HTR-8/SVneo (cell line): ENCODE results near the gene TSEN34.
"Not testable (repeated sequence)": the region's sequence is repeated elsewhere in the genome, so short reads cannot be mapped to it uniquely, and the experiment has no call there.

Experiments used
- DNase-seq: peaks from one replicate; pipeline ENCODE4 v3.0.0; 2011; ENCODE audit warnings: low spot score, mixed read lengths; ENCODE audit not compliant: insufficient read length
- FAIRE-seq: peaks from 2 replicates; lab custom pipeline; 2011; peaks lifted over from hg19 to GRCh38; lab: Jason Lieb, UNC

Gene TSEN34

DNA sequence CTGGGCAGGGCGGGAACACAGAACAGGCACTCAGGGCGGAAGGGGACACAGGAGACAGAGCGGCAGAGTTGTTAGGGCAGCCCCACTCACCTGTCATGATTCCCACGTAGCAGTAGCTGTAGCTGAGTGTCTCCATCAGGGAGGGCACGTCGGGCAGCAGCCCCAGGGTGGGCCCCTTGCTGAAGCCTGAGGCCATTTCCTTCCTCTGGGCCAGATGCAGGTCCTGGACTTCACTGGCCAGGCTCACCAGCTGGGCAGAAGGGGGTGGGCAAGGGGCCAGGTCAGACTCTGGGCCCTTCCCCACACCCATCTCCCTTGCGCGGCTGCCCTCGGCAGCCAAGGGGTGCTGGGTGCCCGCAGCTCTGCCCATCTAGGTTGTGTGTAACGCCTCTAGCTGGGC, 7.7 kb upstream of the TSEN34 start:
- FAIRE-seq: no peak
- DNase-seq: no peak

DNA sequence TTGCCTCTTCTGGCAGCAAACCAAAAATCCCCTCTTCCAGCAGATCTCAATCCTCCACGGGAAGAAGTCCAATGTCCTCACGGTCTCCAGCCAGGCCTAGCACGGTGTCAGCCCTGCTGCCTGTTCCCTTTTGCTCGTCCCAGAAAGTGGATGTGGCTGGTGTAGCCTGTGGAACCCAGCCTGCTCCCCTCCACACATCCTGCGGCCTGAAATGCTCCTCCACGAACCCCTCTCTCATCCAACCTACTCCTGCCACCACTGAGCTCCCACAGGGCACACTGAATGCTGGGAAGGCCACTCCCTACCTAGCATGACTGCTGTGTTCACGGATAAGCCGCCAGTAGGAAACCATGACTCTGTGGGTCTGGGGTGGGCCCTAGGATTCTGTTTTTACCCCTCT, 4.8 kb upstream of the TSEN34 start:
- FAIRE-seq (no peak), DNase-seq (no peak)

DNA sequence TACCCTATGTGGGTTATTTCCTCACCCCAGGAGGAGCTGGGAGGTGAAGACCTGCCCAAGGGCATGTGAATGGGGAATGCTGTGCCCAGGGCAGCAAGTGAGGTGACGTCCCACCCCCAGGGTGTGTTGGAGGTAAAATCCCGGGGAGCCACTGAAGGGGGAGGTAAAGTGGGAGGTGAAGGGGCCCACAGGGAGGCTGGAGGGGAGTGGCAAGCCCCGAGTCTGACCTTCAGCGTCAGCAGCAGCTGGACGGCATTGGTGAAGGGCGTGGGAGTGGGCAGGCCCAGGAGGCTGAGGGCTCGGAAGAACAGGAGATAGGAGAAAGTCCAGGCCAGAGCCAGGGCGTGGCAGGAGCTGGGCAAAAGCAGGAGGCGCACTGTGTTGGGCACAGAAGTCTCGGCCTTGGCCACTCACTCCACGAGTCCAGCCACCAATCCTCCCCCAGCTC, 4.2 kb upstream of the TSEN34 start:
- no peak for FAIRE-seq
- no peak for DNase-seq

DNA sequence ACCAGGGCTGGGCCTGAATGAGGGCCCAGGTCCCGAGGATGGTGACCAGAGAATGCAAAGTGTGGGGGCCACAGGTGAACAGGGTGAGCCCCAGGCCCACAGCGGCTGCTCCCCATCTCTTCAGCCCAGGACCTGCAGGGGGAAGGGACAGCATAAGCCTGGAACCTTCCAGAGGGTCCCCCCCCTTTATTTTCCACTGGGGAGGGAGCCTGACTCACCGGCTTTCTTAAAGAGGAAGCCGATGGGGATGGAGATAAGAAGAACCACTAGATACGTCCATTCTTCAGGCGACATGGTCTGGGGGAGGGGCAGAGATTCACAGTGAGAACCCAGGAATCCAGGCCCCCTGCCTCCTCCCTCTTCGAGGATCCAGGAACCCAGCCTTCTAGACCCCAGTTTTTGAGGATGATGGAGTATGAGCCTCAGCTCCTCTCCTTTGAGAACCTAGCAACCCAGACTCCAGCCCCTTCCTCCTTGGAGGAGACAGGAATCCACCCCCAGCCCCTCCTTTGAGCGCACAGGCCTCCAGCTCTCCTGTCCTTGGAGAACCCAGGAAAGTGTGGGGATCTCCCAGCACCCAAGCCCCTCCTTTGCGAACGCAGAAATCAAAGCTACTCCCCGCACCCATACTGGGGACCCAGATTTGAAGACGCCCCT, 2.8 kb upstream of the TSEN34 start:
- DNase-seq (no peak), FAIRE-seq (no peak)

DNA sequence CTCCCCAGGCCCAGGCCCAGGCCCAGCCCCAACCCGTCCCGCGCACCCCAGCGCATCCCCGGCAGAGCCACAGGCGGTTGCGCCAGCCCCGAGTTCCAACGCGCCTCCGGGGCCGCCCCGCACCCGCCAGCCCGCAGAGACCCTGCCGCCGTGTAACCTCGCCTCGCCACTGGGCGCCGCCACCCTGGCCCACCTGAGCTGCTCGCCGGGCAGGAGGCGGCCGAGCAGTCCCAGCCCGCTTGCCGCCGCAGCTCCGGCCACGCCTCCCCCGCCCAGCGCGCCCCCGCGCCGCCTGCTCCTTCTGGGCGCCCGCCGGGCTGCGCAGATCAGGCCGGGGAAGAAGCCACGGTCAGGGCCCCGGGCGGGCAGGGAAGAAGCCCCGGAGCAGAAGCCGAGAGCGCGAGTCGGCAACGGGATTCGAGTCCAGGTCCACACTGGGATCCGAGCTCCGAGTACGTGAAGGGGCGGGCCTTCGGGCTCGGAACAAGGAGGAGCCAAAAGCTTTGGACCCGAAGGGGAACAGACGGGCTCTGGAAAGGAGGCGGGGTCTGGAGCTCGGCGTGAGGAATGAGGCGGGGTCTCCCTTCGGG, 1.9 kb upstream of the TSEN34 start, which contains the start of gene MBOAT7:
TSS of gene MBOAT7 (minus strand) at position 436 of the 590 bp plus-strand sequence. CDS start 1,072 bp downstream, outside the sequence.
- FAIRE-seq (peak; percentile 54), DNase-seq (no peak)

DNA sequence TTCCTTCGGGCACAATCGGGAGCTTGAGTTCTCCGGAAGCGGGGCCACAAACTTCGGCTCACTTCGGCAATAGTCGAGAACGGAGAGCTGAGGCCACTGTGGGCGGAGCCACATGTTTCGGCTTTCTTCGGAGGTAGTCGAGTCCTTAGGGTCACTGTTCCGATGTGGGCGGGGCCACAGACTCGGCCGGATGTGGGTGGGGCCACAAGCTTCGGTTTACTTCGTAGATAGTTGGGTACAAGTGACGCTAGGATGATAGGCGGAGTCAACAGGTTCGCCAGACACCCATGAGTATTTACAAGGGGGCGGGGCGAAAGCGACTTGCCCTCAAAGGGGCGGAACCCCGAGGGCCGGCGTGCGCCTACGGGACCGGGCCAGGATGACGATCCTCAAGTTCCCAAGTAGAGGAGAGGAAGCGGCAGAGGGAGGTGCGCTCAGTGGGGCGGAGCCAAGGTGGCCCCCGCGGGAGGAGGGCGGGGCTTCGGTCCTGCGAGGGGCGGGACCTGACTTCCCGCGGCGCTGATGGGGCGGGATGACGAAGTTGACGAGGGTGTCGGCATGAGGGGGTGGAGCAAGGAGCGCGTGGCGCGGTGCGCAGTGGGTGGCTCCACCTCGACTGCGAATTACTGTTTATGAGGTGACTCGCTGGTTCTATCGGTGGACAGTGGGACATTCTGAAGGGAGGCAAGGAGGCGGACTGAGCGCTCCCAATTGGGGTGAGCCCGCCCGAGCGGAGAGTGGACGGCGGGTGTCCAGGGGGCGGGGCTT, 1.2 kb upstream of the TSEN34 start:
- DNase-seq (peak; percentile 88), FAIRE-seq (peak; percentile 98)

DNA sequence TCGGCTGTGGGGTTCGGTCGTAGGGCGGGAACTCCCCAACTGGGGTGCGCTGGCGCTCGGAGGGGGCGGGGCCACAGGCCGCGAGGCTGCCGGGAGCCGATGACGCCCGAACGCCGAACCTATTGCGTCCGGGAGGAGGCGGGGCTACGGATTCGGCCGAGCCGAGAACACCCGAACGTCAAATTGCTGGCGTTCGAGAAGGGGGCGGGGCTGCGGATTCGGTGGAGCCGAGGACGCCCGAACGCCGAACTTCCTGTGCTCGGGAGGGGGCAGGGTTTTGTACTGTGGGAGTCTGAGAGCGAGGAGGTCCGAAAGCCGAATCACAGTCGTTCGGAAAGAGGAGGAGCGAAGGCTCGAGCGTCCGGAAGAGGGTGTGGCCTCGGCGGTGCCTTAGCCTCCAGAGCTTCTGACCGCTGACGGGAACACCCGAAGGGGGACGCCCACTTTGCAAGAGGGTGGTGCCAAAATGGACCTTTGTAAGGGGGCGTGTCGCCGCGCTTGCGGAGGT, 551 bp upstream of the TSEN34 start:
- peak; percentile 87 for DNase-seq
- no peak for FAIRE-seq

DNA sequence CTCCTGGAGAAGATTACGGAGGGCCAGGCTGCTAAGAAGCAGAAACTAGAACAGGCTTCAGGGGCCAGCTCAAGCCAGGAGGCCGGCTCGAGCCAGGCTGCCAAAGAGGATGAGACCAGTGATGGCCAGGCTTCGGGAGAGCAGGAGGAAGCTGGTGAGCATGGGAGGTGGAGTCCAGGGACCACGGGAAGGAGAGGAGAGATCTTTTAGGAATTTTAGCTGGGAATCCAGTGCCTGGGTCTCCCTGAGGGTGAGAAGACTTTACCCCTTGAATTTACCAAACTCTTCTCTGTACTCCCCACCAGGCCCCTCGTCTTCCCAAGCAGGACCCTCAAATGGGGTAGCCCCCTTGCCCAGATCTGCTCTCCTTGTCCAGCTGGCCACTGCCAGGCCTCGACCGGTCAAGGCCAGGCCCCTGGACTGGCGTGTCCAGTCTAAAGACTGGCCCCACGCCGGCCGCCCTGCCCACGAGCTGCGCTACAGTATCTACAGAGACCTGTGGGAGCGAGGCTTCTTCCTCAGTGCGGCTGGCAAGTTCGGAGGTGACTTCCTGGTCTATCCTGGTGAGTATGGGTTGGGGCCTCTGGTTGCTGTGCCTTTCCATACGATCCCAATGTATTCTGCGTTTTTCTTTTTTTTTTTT, 824 bp downstream of the TSEN34 start:
- FAIRE-seq (no peak), DNase-seq (no peak)

DNA sequence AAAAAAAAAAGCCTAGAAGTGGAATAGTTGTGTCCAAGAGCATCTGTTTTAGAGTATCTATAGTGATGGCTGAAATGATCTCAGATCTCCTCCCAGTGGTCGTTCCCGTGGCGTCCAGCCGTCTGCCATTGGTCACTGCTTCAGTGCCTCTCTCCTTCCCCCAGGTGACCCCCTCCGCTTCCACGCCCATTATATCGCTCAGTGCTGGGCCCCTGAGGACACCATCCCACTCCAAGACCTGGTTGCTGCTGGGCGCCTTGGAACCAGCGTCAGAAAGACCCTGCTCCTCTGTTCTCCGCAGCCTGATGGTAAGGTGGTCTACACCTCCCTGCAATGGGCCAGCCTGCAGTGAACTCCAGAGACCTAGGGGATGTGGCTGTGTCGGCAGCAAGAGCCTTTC, 1.9 kb downstream of the TSEN34 start:
- FAIRE-seq (no peak), DNase-seq (no peak)

DNA sequence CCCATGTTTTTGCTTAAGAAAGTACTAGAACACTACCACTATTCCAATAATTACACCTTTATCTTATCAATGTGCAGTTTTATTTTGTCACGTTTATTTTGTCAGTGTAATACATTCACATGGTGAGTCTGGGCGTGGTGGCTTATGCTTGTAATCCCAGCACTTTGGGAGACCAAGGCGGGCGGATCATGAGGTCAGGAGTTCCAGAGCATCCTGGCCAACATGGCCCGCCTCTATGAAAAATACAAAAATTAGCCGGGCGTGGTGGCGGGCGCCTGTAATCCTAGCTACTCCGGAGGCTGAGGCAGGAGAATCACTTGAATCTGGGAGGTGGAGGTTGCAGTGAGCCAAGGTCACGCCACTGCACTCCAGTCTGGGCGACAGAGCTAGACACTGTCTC, 3.4 kb downstream of the TSEN34 start:
- DNase-seq, FAIRE-seq: not testable (repeated sequence)

DNA sequence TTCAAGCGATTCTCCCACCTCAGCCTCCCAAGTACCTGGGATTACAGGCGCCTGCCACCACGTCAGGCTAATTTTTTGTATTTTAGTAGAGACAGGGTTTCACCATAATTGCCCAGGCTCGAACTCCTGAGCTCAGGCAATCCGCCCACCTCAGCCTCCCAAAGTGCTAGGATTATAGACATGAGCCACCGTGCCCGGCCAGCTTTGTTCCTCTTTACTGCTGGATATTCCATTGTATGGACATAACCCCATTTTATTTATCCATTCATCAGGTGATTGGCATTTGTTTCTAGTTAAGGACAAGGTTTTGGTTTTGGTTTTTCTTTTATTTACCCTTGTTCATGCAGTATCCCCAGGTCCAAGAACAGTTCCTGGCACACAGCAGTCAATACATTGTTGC, 5.4 kb downstream of the TSEN34 start:
- no peak for FAIRE-seq
- no peak for DNase-seq

DNA sequence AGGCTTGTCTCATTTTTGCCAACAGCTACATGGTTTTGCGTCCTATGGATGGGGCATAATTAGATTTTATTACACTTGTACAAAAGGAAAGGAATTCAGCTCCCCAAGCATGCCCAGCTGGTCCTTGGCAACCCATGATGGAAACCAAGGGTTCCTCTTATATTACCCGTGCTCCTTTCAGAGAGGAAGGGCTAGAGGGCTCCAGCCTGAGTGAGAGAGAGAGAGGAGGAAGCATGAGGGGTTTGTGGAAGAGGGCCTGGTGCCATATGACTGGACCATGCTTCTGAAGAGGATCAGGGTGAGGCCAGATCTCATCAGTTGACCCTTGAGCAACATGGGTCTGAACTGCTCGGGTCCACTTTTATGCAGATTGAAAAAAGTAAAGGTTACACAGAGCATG, 6.0 kb downstream of the TSEN34 start:
- DNase-seq (no peak), FAIRE-seq (no peak)

DNA sequence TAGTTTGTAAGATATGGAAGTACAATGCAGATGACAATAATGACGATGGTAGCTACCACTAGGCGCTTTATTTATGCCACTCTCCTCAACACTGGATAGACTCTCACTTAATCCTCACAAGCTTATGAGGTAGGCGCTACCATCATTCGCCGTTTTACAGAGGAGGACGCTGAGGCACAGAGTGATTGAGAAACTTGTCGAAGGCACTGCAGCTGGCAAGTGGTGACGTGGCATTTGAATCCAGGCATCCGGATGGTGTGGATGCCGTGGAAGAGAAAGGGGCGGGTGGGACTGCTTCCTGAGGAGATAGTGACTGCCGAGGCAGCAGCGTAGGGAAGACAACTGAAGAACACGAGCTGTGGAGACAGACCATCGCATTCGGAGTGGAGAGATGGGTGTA, 8.3 kb downstream of the TSEN34 start:
- DNase-seq: no peak
- FAIRE-seq: no peak

DNA sequence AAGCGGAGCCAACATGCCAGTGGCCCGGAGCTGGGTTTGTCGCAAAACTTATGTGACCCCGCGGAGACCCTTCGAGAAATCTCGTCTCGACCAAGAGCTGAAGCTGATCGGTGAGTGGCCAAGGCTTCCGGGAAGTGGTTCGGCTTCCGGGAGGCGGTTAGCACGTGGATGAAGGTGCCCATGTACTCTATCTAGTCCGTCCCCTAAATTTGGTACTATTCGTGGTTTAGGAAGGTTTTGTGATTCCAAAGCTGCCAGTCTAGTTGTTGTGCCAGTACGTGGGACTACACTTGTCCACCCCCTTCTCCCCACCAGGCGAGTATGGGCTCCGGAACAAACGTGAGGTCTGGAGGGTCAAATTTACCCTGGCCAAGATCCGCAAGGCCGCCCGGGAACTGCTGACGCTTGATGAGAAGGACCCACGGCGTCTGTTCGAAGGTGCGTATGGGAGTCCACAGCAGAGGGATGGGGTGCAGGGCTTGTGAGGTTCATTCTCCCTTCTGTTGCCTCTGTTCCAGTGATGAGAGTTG, 10.1 kb downstream of the TSEN34 start:
- DNase-seq (no peak), FAIRE-seq (no peak)

DNA sequence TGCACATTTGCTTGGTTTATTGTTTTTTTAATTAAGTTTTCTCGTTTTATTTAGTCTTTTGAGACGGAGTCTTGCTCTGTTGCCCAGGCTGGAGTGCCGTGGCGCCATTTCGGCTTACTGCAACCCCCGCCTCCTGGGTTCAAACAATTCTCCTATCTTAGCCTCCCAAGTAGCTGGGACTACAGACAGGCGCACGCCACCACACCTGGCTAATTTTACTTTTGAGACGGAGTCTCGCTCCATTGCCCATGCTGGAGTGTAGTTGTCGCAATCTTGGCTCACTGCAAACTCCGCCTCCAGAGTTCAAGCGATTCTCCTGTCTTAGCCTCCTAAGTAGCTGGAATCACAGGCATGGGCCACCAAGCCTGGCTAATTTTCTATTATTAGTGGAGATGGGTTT, 10.9 kb downstream of the TSEN34 start:
- FAIRE-seq (no peak), DNase-seq (no peak)

DNA sequence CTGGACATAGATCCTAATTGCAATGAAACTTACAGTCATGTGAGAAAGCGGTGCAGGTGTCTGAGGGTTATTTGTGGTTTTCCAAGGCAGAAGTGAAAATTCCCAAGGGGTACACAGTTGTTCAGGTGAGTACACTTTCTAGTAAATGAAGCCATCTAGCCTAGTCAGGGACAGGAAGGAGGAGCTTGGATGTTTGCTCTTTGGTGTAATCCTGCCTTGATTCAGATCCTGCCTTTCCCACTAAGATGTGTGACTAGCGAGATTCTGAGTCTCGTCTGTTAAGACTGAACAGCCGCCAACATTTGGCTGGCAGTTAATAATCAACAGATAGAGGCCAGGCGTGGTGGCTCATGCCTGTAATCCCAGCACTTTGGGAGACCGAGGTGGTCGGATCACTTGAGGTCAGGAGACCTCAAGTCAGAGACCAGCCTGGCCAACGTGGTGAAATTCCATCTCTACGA, 12.1 kb downstream of the TSEN34 start:
- DNase-seq: no peak
- no peak for FAIRE-seq

DNA sequence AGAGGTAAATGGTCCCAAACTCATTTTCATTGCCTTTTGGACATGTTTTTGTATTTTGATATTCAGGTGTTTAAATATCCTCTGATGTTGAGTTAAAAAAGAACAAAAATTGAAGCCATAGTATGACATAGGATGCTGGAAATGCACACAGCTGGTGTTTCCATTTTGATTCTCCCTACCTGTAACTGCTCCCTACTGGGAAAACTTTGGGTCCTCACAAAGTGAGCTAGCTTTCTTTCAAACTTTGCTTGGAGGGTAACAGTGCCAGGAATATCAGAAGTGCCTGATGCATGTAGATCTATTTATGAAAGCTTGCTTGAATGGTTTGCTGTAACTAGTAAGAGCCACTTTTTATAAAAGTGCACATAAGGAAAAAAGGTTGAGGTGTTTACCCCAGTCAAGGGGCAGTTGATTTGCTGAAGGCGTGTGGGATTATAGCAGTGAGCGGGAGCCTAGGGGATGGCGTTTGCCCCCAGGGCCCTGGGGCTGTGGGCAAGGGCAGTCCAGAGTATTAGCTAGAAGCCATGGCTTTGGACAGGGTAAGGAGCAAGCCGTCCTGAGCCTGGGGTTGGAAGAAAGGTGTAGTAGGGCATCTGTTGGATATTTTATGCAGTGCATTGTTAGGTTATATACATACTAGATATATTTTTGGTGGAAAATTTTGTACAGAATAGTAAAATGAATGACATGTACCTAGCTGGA, 13.8 kb downstream of the TSEN34 start:
- DNase-seq: no peak
- no peak for FAIRE-seq

DNA sequence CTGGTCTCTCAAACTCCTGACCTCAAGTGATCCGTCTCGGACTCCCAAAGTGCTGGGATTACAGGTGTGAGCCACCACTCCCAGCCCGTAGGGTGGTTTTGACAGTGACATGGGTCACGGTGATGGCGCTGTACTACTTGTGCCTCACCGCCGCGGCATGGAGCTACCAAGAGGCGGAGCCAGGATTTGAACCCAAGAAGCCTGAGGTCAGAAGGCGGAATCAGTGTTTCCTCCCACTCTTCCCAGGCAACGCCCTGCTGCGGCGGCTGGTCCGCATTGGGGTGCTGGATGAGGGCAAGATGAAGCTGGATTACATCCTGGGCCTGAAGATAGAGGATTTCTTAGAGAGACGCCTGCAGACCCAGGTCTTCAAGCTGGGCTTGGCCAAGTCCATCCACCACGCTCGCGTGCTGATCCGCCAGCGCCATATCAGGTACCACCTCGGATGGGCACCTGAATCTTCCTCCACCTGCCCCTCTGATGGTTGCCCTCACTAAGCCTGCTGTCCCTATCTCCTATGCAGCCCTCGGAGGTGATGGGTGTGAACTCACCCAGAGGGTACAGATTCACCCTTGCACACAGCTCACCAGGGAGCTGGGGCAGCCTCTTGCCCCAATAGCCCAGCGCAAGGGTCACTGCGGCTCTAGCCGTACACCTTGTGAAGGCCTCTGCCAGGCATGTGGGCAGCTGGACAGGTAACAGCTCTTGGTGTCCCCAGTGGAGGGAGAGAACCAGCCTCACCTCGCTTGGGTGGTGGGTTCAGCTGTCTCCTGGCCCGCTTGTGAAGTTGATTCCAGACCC, 15.1 kb downstream of the TSEN34 start:
- no peak for FAIRE-seq
- DNase-seq: no peak

DNA sequence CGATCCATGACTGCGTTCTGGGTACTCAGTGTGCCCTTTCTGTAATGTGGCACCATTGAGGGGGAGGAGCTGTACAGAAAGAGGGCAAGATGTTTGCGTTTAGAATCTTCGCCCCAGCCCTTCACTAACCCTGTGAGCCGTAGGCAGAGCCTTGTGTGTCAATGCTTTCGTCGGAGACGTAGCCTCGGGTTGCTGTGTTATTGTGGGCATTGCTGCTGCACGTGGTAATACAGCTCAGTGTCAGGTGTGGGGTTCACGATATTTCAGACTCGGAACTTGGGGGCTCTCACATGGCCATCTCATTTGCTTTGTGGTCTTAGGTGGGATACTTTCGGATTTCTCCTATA, 15.7 kb downstream of the TSEN34 start:
- FAIRE-seq: no peak

More for the DNA sequence above, 15.7 kb downstream of the TSEN34 start:
- no peak for DNase-seq
